Parathyroid adenoma (tissue), 2 donors: ENCODE data around the gene POLD3.

Experiments used
- H2AFZ ChIP-seq: fragments of 300-600 bp; sonication (generic); one replicate; pipeline ENCODE4 v1.7.0; 2017; ENCODE audit warnings: antibody characterized with exemption, mild to moderate bottlenecking
- H3K27ac ChIP-seq: fragments of 300-600 bp; sonication (generic); one replicate; pipeline ENCODE4 v1.7.0; 2017
- H3K27me3 ChIP-seq: fragments of 300-600 bp; sonication (generic); one replicate; pipeline ENCODE4 v1.7.0; 2017; ENCODE audit warnings: low read length; ENCODE audit not compliant: control insufficient read depth, insufficient read depth
- H3K36me3 ChIP-seq: fragments of 300-600 bp; sonication (generic); one replicate; pipeline ENCODE4 v1.7.0; 2017; ENCODE audit warnings: low read length; ENCODE audit not compliant: control insufficient read depth, insufficient read depth
- H3K4me1 ChIP-seq: fragments of 300-600 bp; sonication (generic); one replicate; pipeline ENCODE4 v1.7.0; 2017; ENCODE audit warnings: control low read depth
- H3K4me2 ChIP-seq: fragments of 300-600 bp; sonication (generic); one replicate; pipeline ENCODE4 v1.7.0; 2017; ENCODE audit warnings: low read length
- H3K4me3 ChIP-seq: fragments of 300-600 bp; sonication (generic); one replicate; pipeline ENCODE4 v1.7.0; 2017; ENCODE audit warnings: low read depth, low read length
- H3K79me2 ChIP-seq: fragments of 300-600 bp; sonication (generic); one replicate; pipeline ENCODE4 v1.7.0; 2017; ENCODE audit warnings: control low read depth
- H3K9ac ChIP-seq: fragments of 300-600 bp; sonication (generic); one replicate; pipeline ENCODE4 v1.7.0; 2017; ENCODE audit warnings: mild to moderate bottlenecking
- H3K9me3 ChIP-seq: fragments of 300-600 bp; sonication (generic); one replicate; pipeline ENCODE4 v1.7.0; 2017; ENCODE audit warnings: low read length; ENCODE audit not compliant: control insufficient read depth
- CTCF ChIP-seq: fragments of 300-600 bp; sonication (generic); IDR thresholded peaks from one replicate; pipeline ENCODE4 v1.7.0; 2017; ENCODE audit warnings: antibody characterized with exemption, mild to moderate bottlenecking
- donor health status: primary hyperparathyroidism.

The POLD3 gene

GRCh38 chr11:74680035-74680671 is 87.8 kb downstream of the POLD3 start:
- TF ChIP-seq CTCF, result no peak
- Histone ChIP-seq H3K27ac (no peak overlapping the region), H3K9me3 (no peaks in the 10 kb centered on the region), H3K9ac (no peak overlapping the region), H2AFZ (no peak overlapping the region), H3K4me1 (no peaks in the 10 kb centered on the region), H3K4me3 (no peak overlapping the region), H3K79me2 (no peaks in the 10 kb centered on the region), H3K36me3 (no peaks in the 10 kb centered on the region), H3K27me3 (no peaks in the 10 kb centered on the region), H3K4me2 (no peak overlapping the region)

GRCh38 chr11:74680703-74681531 is 88.5 kb downstream of the POLD3 start:
- Histone ChIP-seq H3K9ac (no peak overlapping the region), H3K27ac (no peak overlapping the region)

GRCh38 chr11:74681686-74682651 is 89.6 kb downstream of the POLD3 start:
- no peaks in the 10 kb centered on the region for H3K36me3 ChIP-seq
- H3K9me3 ChIP-seq, result no peaks in the 10 kb centered on the region
- no peaks in the 10 kb centered on the region for H3K79me2 ChIP-seq
- H3K4me1 ChIP-seq, result no peaks in the 10 kb centered on the region
- H2AFZ ChIP-seq, result no peak overlapping the region
- H3K27ac ChIP-seq, result no peak overlapping the region
- H3K4me2 ChIP-seq, result no peak overlapping the region
- TF ChIP-seq CTCF, result no peak
- no peak overlapping the region for H3K9ac ChIP-seq
- no peak overlapping the region for H3K4me3 ChIP-seq
- H3K27me3 ChIP-seq, result no peaks in the 10 kb centered on the region

More at GRCh38 chr11:74680703-74681531, 88.5 kb downstream of the POLD3 start:
- Histone ChIP-seq H3K9me3 (no peaks in the 10 kb centered on the region), H3K4me1 (no peaks in the 10 kb centered on the region), H3K36me3 (no peaks in the 10 kb centered on the region), H3K4me2 (no peak overlapping the region), H3K79me2 (no peaks in the 10 kb centered on the region), H3K27me3 (no peaks in the 10 kb centered on the region), H3K4me3 (no peak overlapping the region), H2AFZ (no peak overlapping the region)
- TF ChIP-seq CTCF, result no peak

GRCh38 chr11:74682731-74683278 is 90.4 kb downstream of the POLD3 start:
- Histone ChIP-seq H3K9ac (no peak overlapping the region), H3K79me2 (no peaks in the 10 kb centered on the region), H3K27me3 (no peaks in the 10 kb centered on the region), H3K27ac (no peak overlapping the region), H3K4me3 (no peak overlapping the region), H2AFZ (peak overlapping the region; percentile 59), H3K4me1 (no peaks in the 10 kb centered on the region), H3K4me2 (no peak overlapping the region), H3K36me3 (no peaks in the 10 kb centered on the region), H3K9me3 (no peaks in the 10 kb centered on the region)
- TF ChIP-seq CTCF, result no peak
